Fibroblast of lung (primary cell): ENCODE results near the gene KCNMA1. TPM values are rescaled to one million over a fixed set of nuclear protein-coding genes. Genes with fewer than 3 reads are reported as not detected.

Experiments used
- DNase-seq, 2 donors: peaks; one replicate each; pipeline versions ENCODE4 v3.0.0 to v3.0.0-alpha.2; 2010; ENCODE audit warnings: low read depth in 2 of 2
- H2AFZ ChIP-seq: 2 replicates; pipeline ENCODE4 v1.5.1; 2012; ENCODE audit warnings: low read length, control low read depth, inconsistent platforms
- H3K27ac ChIP-seq: 2 replicates; pipeline ENCODE4 v1.5.1; 2011; ENCODE audit warnings: low read length, control low read depth; ENCODE audit not compliant: insufficient read depth
- H3K27me3 ChIP-seq: 2 replicates; pipeline ENCODE4 v1.5.1; 2011; ENCODE audit warnings: mild to moderate bottlenecking, low read length; ENCODE audit not compliant: control insufficient read depth, insufficient read depth
- H3K36me3 ChIP-seq: 2 replicates; pipeline ENCODE4 v1.5.1; 2011; ENCODE audit warnings: low read length; ENCODE audit not compliant: control insufficient read depth, insufficient read depth
- H3K4me1 ChIP-seq: 2 replicates; pipeline ENCODE4 v1.5.1; 2011; ENCODE audit warnings: low read length; ENCODE audit not compliant: control insufficient read depth, insufficient read depth; ENCODE audit errors: extremely low read depth
- H3K4me2 ChIP-seq: 2 replicates; pipeline ENCODE4 v1.5.1; 2011; ENCODE audit warnings: low read length, control low read depth; ENCODE audit not compliant: insufficient read depth; ENCODE audit errors: extremely low read depth
- H3K4me3 ChIP-seq, 4 experiments: fragments of 200-600 bp in 1 of 4; sonication (generic) in 1 of 4; replicated peaks in 1 of 4; 2 replicates each; pipeline ENCODE4 v1.5.1; 2011 to 2016; ENCODE audit warnings: low read length in 4 of 4, low read depth in 3 of 4, mild to moderate bottlenecking in 3 of 4, control low read depth in 2 of 4, inconsistent platforms in 1 of 4, mixed read lengths in 1 of 4; ENCODE audit not compliant: insufficient read depth in 1 of 4; ENCODE audit errors: control extremely low read depth in 1 of 4
- H3K79me2 ChIP-seq: 2 replicates; pipeline ENCODE4 v1.5.1; 2012; ENCODE audit warnings: mild to moderate bottlenecking, low read length, inconsistent platforms; ENCODE audit not compliant: control insufficient read depth, insufficient read depth
- H3K9ac ChIP-seq: 2 replicates; pipeline ENCODE4 v1.5.1; 2011; ENCODE audit warnings: mild to moderate bottlenecking, low read length, control low read depth; ENCODE audit not compliant: insufficient read depth
- H3K9me3 ChIP-seq: 2 replicates; pipeline ENCODE4 v1.5.1; 2012; ENCODE audit warnings: low read depth, low read length; ENCODE audit not compliant: control insufficient read depth, insufficient read depth
- H4K20me1 ChIP-seq: 2 replicates; pipeline ENCODE4 v1.5.1; 2011; ENCODE audit warnings: low read length; ENCODE audit not compliant: control insufficient read depth, insufficient read depth; ENCODE audit errors: extremely low read depth
- EZH2 ChIP-seq: IDR thresholded peaks from 2 replicates; pipeline ENCODE4 v1.5.1; 2012; ENCODE audit warnings: low read length, control low read depth, mild to moderate bottlenecking; ENCODE audit errors: missing control alignments
- polyA plus RNA-seq, 2 donors: library from polyadenylated mRNA; depleted of rRNA in 1 of 2; stranded (reverse) in 1 of 2; unstranded in 1 of 2; fragments of >200 nt; gene quantifications; 2 replicates each; pipeline ENCODE4 v1.2.1, GENCODE V29; 2011 to 2012; ENCODE audit warnings: missing spikeins in 1 of 2
- total RNA-seq: library from RNA; depleted of rRNA; stranded (reverse); fragments of >200 nt; gene quantifications from 2 replicates; pipeline ENCODE4 v1.2.1, GENCODE V29; 2014
- TF ChIP-seq, protein P1 (sequence below), 2 donors: IDR thresholded peaks in 1 of 2; conservative IDR thresholded peaks in 1 of 2; 1 replicate in 1 of 2; 2 replicates in 1 of 2; pipeline ENCODE4 v1.5.1; 2011 to 2012; ENCODE audit warnings: low read length in 2 of 2, control low read depth in 1 of 2, inconsistent platforms in 1 of 2, low read depth in 1 of 2, mild to moderate bottlenecking in 1 of 2

KCNMA1 gene
- total and polyA plus RNA-seq, 2 donors (not counting 1 experiment from before 2014, with no cell fraction given) = 31.0 to 138 TPM

DNA sequence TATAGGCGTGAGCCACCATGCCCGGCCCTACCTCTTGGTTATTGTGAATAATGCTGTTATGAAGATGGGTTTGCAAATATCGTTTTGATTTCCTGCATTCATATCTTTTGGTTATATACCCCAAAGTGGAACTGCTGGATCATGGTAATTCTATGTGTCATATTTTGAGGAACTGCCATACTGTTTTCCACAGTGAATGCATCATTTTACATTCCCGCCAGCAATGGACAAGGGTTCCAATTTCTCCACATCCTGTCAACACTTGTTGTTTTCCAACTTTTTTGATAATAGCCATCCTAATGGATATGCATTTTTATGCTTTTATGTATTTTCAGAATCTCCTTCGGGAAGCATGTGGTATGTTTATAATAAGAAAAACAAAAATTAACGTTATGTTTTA, 128.2 kb downstream of the KCNMA1 start:
- H2AFZ ChIP-seq = no peak overlapping the region
- peaks cover 35% of the 10 kb centered on the region for H3K4me1 ChIP-seq
- TF ChIP-seq, protein P1, sequence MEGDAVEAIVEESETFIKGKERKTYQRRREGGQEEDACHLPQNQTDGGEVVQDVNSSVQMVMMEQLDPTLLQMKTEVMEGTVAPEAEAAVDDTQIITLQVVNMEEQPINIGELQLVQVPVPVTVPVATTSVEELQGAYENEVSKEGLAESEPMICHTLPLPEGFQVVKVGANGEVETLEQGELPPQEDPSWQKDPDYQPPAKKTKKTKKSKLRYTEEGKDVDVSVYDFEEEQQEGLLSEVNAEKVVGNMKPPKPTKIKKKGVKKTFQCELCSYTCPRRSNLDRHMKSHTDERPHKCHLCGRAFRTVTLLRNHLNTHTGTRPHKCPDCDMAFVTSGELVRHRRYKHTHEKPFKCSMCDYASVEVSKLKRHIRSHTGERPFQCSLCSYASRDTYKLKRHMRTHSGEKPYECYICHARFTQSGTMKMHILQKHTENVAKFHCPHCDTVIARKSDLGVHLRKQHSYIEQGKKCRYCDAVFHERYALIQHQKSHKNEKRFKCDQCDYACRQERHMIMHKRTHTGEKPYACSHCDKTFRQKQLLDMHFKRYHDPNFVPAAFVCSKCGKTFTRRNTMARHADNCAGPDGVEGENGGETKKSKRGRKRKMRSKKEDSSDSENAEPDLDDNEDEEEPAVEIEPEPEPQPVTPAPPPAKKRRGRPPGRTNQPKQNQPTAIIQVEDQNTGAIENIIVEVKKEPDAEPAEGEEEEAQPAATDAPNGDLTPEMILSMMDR (conservative IDR thresholded peaks at IDR 0.05 in 1 of 2, IDR thresholded peaks at IDR 0.05 in 1 of 2; ENCODE audit: low read depth in 1 of 2, low read length in 2 of 2) = no peak
- TF ChIP-seq EZH2 = no peak
- no peak overlapping the region for H3K27ac ChIP-seq
- H3K27me3 ChIP-seq = no peaks in the 10 kb centered on the region
- no peak overlapping the region for H3K4me3 ChIP-seq
- no peak overlapping the region for H3K4me2 ChIP-seq
- H3K9ac ChIP-seq = no peak overlapping the region
- H3K9me3 ChIP-seq = no peaks in the 10 kb centered on the region
- no peaks in the 10 kb centered on the region for H3K36me3 ChIP-seq
- H3K79me2 ChIP-seq = peaks cover 11% of the 10 kb centered on the region
- H4K20me1 ChIP-seq = no peaks in the 10 kb centered on the region
- no peak for DNase-seq

DNA sequence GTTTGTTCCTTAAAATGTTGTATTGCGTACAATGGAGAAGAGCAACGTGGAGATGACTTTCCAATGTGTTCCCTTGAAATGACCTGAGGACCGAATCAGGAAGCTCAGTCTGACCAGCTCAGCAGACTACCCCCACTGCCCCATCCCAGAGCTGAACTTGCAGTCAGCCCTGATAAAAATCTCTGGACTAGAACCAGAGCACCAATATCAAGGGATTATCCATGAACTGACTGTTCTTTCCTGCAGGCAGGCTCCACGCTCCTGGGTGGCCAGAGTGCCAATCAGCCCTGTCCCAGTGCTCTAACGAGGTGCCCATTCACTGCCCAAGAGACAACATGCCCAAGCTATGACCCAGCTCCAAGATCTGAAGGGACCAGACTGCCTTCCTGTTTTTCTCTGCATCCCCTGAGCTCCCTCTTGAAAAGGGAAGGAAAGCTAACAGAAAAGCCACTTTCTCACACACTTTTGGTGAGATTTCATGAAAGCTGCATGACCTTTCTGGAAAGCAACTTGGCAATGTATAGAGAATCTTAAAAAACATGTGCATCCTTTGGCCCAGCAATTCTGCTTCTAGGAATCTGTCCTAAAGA, 130.2 kb downstream of the KCNMA1 start:
- H2AFZ ChIP-seq = no peak overlapping the region
- no peak for DNase-seq
- H3K27ac ChIP-seq = no peak overlapping the region
- H3K9me3 ChIP-seq = no peaks in the 10 kb centered on the region
- no peaks in the 10 kb centered on the region for H3K27me3 ChIP-seq
- no peak for TF ChIP-seq EZH2
- TF ChIP-seq, protein P1 (conservative IDR thresholded peaks at IDR 0.05 in 1 of 2, IDR thresholded peaks at IDR 0.05 in 1 of 2; ENCODE audit: low read depth in 1 of 2, low read length in 2 of 2) = no peak
- H3K9ac ChIP-seq = no peak overlapping the region
- no peak overlapping the region for H3K4me2 ChIP-seq
- no peaks in the 10 kb centered on the region for H4K20me1 ChIP-seq
- peaks cover 11% of the 10 kb centered on the region for H3K79me2 ChIP-seq
- H3K36me3 ChIP-seq = no peaks in the 10 kb centered on the region
- H3K4me1 ChIP-seq = peaks cover 28% of the 10 kb centered on the region
- H3K4me3 ChIP-seq = no peak overlapping the region

DNA sequence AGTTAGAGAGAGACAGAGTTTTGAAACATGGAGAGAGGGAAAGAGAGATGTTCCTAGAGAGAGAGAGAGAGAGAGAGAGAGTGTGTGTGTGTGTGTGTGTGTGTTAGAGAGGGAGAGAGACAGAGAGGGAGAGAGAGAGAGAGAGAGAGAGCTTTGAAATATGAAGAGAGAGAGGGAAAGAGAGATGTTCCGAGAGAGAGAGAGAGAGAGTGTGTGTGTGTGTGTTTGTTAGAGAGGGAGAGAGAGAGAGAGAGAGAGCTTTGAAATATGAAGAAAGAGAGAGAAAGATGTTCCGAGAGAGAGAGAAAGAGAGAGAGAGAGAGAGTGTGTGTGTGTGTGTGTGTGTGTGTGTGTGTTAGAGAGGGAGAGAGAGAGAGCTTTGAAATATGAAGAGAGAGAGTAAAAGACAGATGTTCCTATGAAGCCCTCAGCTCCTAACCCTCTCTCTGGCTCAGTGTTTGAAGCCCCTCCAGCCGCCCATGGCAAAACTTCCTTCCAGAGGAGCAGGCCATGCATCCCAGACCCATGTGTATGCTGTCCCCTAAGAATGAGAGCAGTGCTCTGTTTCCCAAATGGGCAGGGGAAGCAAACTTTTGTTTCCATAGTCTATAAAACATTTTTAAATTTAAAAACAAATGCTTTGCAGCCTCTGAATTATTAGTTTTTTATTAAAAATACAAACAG, 130.9 kb downstream of the KCNMA1 start:
- Histone ChIP-seq H3K4me1 (peaks cover 30% of the 10 kb centered on the region), H4K20me1 (no peaks in the 10 kb centered on the region), H3K79me2 (peaks cover 11% of the 10 kb centered on the region), H3K9me3 (no peaks in the 10 kb centered on the region), H3K27me3 (no peaks in the 10 kb centered on the region), H3K9ac (no peak overlapping the region), H2AFZ (no peak overlapping the region), H3K4me2 (no peak overlapping the region), H3K27ac (peak overlapping the region; percentile 48), H3K36me3 (no peaks in the 10 kb centered on the region), H3K4me3 (no peak overlapping the region)
- no peak for TF ChIP-seq EZH2
- TF ChIP-seq, protein P1 (conservative IDR thresholded peaks at IDR 0.05 in 1 of 2, IDR thresholded peaks at IDR 0.05 in 1 of 2; ENCODE audit: low read depth in 1 of 2, low read length in 2 of 2) = no peak
- peak; percentile 52 to 68 for DNase-seq
